ENCODE data around the gene TNS1. TPM values are rescaled to one million over a fixed set of nuclear protein-coding genes. Genes with fewer than 3 reads are reported as not detected.

TNS1 gene
- total and polyA plus RNA-seq, 2 donors (not counting 1 experiment from before 2014, with no cell fraction given), result 0.10 to 0.86 TPM

DNA sequence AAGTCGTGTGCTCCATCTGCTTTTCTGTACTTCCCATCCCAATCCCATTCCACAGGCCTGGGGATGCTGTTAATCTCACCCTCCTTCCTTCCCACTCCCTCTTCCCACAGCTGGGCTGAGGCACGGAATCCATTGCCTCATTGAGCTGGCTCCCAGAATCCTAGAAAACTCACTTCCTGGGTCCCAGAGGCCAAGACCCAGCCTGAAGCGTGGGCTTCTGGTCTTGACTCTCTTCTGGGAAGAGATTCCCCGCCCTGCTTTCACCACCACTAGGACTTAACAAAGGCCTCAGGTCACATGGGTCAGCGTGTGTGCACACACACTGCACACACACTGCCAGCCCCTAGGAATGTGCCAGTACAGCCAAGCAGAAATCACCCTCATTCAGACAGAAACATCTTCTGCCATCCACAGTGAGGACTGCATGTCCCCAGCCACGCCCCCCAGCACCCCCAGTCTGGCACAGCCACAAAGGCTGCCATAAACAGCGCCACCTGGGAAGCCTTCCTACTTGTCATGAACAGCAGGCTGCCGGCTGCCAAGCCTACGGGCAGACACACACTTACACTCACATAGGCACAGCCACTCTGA, 165.8 kb downstream of the TNS1 start:
- Histone ChIP-seq H3K79me2 (ENCODE audit: control insufficient read depth, insufficient read depth, low read length) (no peaks in the 10 kb centered on the region), H3K36me3 (replicated peaks in 1 of 2; ENCODE audit: control extremely low read depth in 1 of 2, control insufficient read depth in 1 of 2, extremely low read depth in 1 of 2, insufficient read depth in 2 of 2, low read length in 1 of 2) (no peaks in the 10 kb centered on the region), H3K9ac (ENCODE audit: low read length) (no peak overlapping the region), H3K27ac (ENCODE audit: low read length in 2 of 2) (no peak overlapping the region), H4K20me1 (ENCODE audit: control insufficient read depth, insufficient read depth, low read length, poor library complexity, severe bottlenecking) (no peaks in the 10 kb centered on the region), H3K4me1 (ENCODE audit: control insufficient read depth in 2 of 2, insufficient read depth in 2 of 2, low read length in 2 of 2) (no peaks in the 10 kb centered on the region), H3K4me2 (replicated peaks; ENCODE audit: low read depth, low read length, poor library complexity, severe bottlenecking) (no peak overlapping the region), H3K9me3 (ENCODE audit: control extremely low read depth in 1 of 3, control insufficient read depth in 2 of 3, insufficient read depth in 1 of 3, low read length in 2 of 3) (peaks cover 0 to 3% (median 0%) of the 10 kb centered on the region in 3 donors), H3K27me3 (replicated peaks in 1 of 4; ENCODE audit: control extremely low read depth in 1 of 4, control insufficient read depth in 3 of 4, insufficient read depth in 4 of 4, low read length in 3 of 4) (peaks cover 0 to 3% (median 0%) of the 10 kb centered on the region in 4 experiments), H2AFZ (ENCODE audit: insufficient read depth, low read depth, low read length, poor library complexity, severe bottlenecking) (no peak overlapping the region), H3K4me3 (ENCODE audit: control extremely low read depth in 1 of 5, extremely low read depth in 1 of 5, insufficient read depth in 1 of 5, low read depth in 2 of 5, low read length in 4 of 5) (no peak overlapping the region)
- no peaks in the 10 kb centered on the region for H3K4me1 Mint-ChIP-seq
- H3K9me3 Mint-ChIP-seq (ENCODE audit: insufficient read depth), result no peaks in the 10 kb centered on the region
- H3K27me3 Mint-ChIP-seq, result peaks cover 10% of the 10 kb centered on the region
- H3K27ac Mint-ChIP-seq, result no peak overlapping the region
- 89% methylated on average over 9 of the region's 9 CpGs for WGBS (ENCODE audit: insufficient coverage)
- intact Hi-C loops (cut with micrococcal nuclease), result no loop called here
- H3K4me3 Mint-ChIP-seq, result no peak overlapping the region
- TF ChIP-seq CTCF (IDR thresholded peaks at IDR 0.05) (no peak), EZH2 (IDR thresholded peaks at IDR 0.05; ENCODE audit: borderline replicate concordance, insufficient read depth, low read depth, low read length, poor library complexity, severe bottlenecking) (no peak)
- ChIA-PET CTCF (interaction anchor here (4.8 kb wide), 1 partner anchor 50 kb away, joined by 14 read pairs; no protein-coding TSS in a partner anchor), POLR2A (no interaction called here)
- ATAC-seq (ENCODE audit: low read depth) (no peak), DNase-seq (no peak)

All from B cell (primary cell).